NCI-H2196 treated with DMSO at 0.1 percent for 48 hours (cell line): Measurements from ENCODE around the gene ZNF564.
"Not testable (repeated sequence)": the region's sequence is repeated elsewhere in the genome, so short reads cannot be mapped to it uniquely, and the experiment has no call there.

Source experiments
- DNase-seq: peaks from one replicate; lab custom pipeline; 2025; ENCODE audit not compliant: unreplicated experiment; lab: John Stamatoyannopoulos, UW

The ZNF564 gene

GRCh38 chr19:12551060-12551832, at the start of gene ZNF564:
ZNF564 (minus strand) TSS chr19:12551482; CDS start chr19:12551332, 150 bp downstream.
- DNase-seq: peak; percentile 99

- no peak for DNase-seq
These were observed 46.3 kb upstream of the ZNF564 start for GRCh38 chr19:12597594-12597993.

- DNase-seq: no peak
These were observed 45.8 kb upstream of the ZNF564 start for GRCh38 chr19:12596927-12597548.

GRCh38 chr19:12596485-12596884, 45.2 kb upstream of the ZNF564 start:
- DNase-seq: no peak

- DNase-seq: no peak
These were observed 29.8 kb upstream of the ZNF564 start for GRCh38 chr19:12581100-12581499.

GRCh38 chr19:12580180-12580694, 29.0 kb upstream of the ZNF564 start:
- DNase-seq: no peak

GRCh38 chr19:12578641-12579040, 27.4 kb upstream of the ZNF564 start:
- DNase-seq: no peak

- peak; percentile 25 for DNase-seq
These were observed 22.8 kb upstream of the ZNF564 start for GRCh38 chr19:12574036-12574435.

- no peak for DNase-seq
These were observed 16.7 kb upstream of the ZNF564 start for GRCh38 chr19:12567951-12568350.

- not testable (repeated sequence) for DNase-seq
These were observed 15.1 kb upstream of the ZNF564 start for GRCh38 chr19:12566380-12566779.

- DNase-seq: peak; percentile 76
These were observed 12.9 kb upstream of the ZNF564 start for GRCh38 chr19:12564016-12564664.

GRCh38 chr19:12555456-12555930, 4.2 kb upstream of the ZNF564 start:
- no peak for DNase-seq

- DNase-seq: no peak
These were observed 4.4 kb downstream of the ZNF564 start for GRCh38 chr19:12546903-12547302.

GRCh38 chr19:12546068-12546467, 5.2 kb downstream of the ZNF564 start:
- no peak for DNase-seq

GRCh38 chr19:12545267-12545666, 6.0 kb downstream of the ZNF564 start:
- DNase-seq: no peak

- DNase-seq: no peak
These were observed 6.8 kb downstream of the ZNF564 start for GRCh38 chr19:12544401-12544876.

- DNase-seq: no peak
These were observed 7.4 kb downstream of the ZNF564 start for GRCh38 chr19:12543855-12544254.

- DNase-seq: no peak
These were observed 24.0 kb downstream of the ZNF564 start for GRCh38 chr19:12527034-12527836.

- DNase-seq: no peak
These were observed 24.7 kb downstream of the ZNF564 start for GRCh38 chr19:12526542-12526941.

- no peak for DNase-seq
These were observed 29.3 kb downstream of the ZNF564 start for GRCh38 chr19:12521996-12522395.
